Measurements from ENCODE around the gene LANCL3.
A peak's percentile ranks its signal among the peaks of the same experiment; 100 is the strongest.

DNA sequence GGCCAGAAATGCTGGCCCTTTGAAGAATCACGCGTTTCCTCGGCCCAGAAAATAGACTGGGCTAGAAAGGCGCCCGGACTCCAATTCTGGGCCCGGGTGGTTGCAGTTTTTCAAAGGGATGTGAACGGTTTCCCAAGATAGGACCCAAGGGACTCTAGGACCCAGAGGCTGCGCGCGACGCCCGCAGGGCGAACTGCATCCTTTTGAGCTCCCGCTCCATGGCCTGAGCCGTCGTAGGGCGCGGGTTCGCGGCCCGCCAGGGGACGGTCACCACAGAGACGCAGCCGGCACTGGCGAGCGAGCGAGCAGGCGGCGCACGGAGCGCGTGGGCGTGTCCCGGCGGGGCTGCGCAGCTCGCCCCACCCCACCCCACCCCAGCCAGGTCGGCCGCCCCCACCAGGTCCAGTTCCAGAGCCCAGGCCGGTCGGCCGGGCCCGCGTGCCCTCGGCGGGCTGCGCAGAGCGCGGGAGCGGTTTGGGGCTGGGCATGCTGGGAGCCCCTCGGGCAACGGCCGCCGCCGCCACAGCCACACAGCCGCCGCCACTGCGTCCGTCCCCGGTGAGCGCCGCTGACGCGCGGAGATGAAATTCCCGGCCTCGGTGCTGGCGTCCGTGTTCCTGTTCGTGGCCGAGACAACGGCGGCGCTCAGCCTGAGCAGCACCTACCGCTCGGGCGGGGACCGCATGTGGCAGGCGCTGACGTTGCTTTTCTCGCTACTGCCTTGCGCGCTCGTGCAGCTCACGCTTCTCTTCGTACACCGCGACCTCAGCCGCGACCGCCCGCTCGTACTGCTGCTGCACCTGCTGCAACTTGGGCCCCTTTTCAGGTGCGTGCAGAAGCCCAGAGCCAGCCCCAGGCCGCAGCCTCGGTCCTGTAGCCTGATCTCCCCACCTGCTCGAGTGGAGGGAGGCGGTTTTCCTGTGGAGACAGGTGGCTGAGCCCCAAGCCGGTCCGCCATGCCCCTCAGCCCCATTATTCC lies 114.2 kb downstream of the LANCL3 start, which contains the start of gene XK:
- TF ChIP-seq, protein P1, sequence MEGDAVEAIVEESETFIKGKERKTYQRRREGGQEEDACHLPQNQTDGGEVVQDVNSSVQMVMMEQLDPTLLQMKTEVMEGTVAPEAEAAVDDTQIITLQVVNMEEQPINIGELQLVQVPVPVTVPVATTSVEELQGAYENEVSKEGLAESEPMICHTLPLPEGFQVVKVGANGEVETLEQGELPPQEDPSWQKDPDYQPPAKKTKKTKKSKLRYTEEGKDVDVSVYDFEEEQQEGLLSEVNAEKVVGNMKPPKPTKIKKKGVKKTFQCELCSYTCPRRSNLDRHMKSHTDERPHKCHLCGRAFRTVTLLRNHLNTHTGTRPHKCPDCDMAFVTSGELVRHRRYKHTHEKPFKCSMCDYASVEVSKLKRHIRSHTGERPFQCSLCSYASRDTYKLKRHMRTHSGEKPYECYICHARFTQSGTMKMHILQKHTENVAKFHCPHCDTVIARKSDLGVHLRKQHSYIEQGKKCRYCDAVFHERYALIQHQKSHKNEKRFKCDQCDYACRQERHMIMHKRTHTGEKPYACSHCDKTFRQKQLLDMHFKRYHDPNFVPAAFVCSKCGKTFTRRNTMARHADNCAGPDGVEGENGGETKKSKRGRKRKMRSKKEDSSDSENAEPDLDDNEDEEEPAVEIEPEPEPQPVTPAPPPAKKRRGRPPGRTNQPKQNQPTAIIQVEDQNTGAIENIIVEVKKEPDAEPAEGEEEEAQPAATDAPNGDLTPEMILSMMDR (IDR thresholded peaks at IDR 0.05 in 4 of 5, conservative IDR thresholded peaks at IDR 0.05 in 1 of 5) = no peak
- peak; percentile 59 to 76 for TF ChIP-seq POLR2A (IDR thresholded peaks at IDR 0.05)
